Mesendoderm (in vitro differentiated cells): Measurements from ENCODE around the gene TRAF3IP3.

ENCODE experiments used
- DNase-seq: peaks from one replicate; pipeline ENCODE4 v3.0.0; 2013
- H2AK5ac ChIP-seq: 2 replicates; pipeline ENCODE4 v1.6.1; 2013; ENCODE audit warnings: low read length, inconsistent platforms
- H2BK120ac ChIP-seq: 2 replicates; pipeline ENCODE4 v1.6.1; 2013; ENCODE audit warnings: low read depth, mild to moderate bottlenecking, low read length, moderate library complexity, mixed read lengths
- H2BK15ac ChIP-seq: replicated peaks from 2 replicates; pipeline ENCODE4 v1.6.1; 2013; ENCODE audit warnings: low read depth, mild to moderate bottlenecking, moderate library complexity
- H2BK5ac ChIP-seq: 2 replicates; pipeline ENCODE4 v1.6.1; 2013; ENCODE audit warnings: low read length, inconsistent platforms
- H3K18ac ChIP-seq: 2 replicates; pipeline ENCODE4 v1.6.1; 2013; ENCODE audit warnings: mild to moderate bottlenecking, low read length, mixed read lengths
- H3K23ac ChIP-seq: one replicate; pipeline ENCODE4 v1.6.1; 2013; ENCODE audit warnings: low read length
- H3K27ac ChIP-seq: 2 replicates; pipeline ENCODE4 v1.5.1; 2013; ENCODE audit warnings: low read depth, mild to moderate bottlenecking, inconsistent platforms, low read length, moderate library complexity
- H3K27me3 ChIP-seq: 2 replicates; pipeline ENCODE4 v1.6.1; 2013; ENCODE audit warnings: low read length, control low read depth, mild to moderate bottlenecking, inconsistent platforms; ENCODE audit not compliant: insufficient read depth, poor library complexity
- H3K36me3 ChIP-seq: 2 replicates; pipeline ENCODE4 v1.6.1; 2013; ENCODE audit warnings: low read length, inconsistent platforms; ENCODE audit not compliant: control insufficient read depth, insufficient read depth
- H3K4ac ChIP-seq: one replicate; pipeline ENCODE4 v1.6.1; 2013; ENCODE audit warnings: low read depth, mild to moderate bottlenecking, low read length, moderate library complexity
- H3K4me1 ChIP-seq: 2 replicates; pipeline ENCODE4 v1.6.1; 2013; ENCODE audit warnings: low read depth, low read length, inconsistent platforms; ENCODE audit not compliant: control insufficient read depth
- H3K4me2 ChIP-seq: 2 replicates; pipeline ENCODE4 v1.6.1; 2013; ENCODE audit warnings: low read length
- H3K4me3 ChIP-seq: 2 replicates; pipeline ENCODE4 v1.5.1; 2013; ENCODE audit warnings: mild to moderate bottlenecking, low read length
- H3K56ac ChIP-seq: one replicate; pipeline ENCODE4 v1.6.1; 2013; ENCODE audit warnings: low read length
- H3K79me1 ChIP-seq: 2 replicates; pipeline ENCODE4 v1.6.1; 2013; ENCODE audit warnings: low read length, inconsistent platforms
- H3K79me2 ChIP-seq: 2 replicates; pipeline ENCODE4 v1.6.1; 2013; ENCODE audit warnings: mild to moderate bottlenecking, low read length; ENCODE audit not compliant: control insufficient read depth, insufficient read depth
- H3K9ac ChIP-seq: 2 replicates; pipeline ENCODE4 v1.6.1; 2013; ENCODE audit warnings: low read length, inconsistent platforms
- H4K5ac ChIP-seq: one replicate; pipeline ENCODE4 v1.6.1; 2013; ENCODE audit warnings: low read length
- H4K8ac ChIP-seq: one replicate; pipeline ENCODE4 v1.6.1; 2013; ENCODE audit warnings: low read depth, mild to moderate bottlenecking, control low read depth, low read length, moderate library complexity
- WGBS: extraction: QIAGEN DNeasy Blood & Tissue Kit; methylation state at CpG from one replicate; pipeline ENCODE4 v1.1.7; 2013; ENCODE audit warnings: low lambda C conversion rate, missing lambda C conversion rate; ENCODE audit not compliant: insufficient coverage; ENCODE audit errors: extremely low coverage; 5-methylcytosine and 5-hydroxymethylcytosine counted together

Gene TRAF3IP3

DNA sequence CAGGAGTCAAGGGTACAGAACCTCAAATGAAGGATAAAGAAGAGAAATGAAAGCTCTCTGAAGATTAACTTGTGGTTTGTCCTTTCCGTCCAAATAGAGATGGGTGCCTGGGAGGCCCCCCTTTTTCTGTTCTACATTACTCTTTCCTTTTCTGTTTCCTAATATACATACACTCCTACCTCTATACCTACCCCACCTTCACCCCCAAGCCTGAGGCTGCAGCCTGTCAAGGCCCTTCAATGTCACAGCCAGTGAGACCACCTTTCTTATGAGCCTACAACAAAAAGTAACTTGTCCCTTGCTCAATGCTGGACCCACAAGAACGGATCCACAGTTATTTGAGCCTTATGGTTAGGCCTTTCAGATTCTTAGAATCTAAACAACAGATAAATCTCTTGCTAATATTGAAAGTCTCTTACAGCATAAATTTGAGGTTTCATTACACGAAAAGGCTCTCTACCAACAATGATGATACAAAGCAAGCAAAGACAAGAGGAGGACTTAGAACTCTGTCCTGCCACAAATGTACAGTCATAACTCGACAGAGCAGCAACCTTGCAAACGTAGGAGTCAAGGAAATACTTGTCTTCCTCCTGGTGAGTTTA lies 4.1 kb upstream of the TRAF3IP3 start:
- Histone ChIP-seq H4K5ac (no peak overlapping the region), H2AK5ac (no peak overlapping the region), H3K9ac (no peak overlapping the region), H3K79me1 (no peaks in the 10 kb centered on the region), H3K4me3 (no peak overlapping the region), H2BK15ac (no peak overlapping the region), H3K56ac (no peak overlapping the region), H3K4me2 (no peak overlapping the region), H3K27ac (no peak overlapping the region), H3K4ac (no peak overlapping the region), H3K27me3 (no peaks in the 10 kb centered on the region), H3K18ac (no peak overlapping the region), H3K4me1 (no peaks in the 10 kb centered on the region), H2BK120ac (no peak overlapping the region), H3K23ac (no peak overlapping the region), H2BK5ac (no peak overlapping the region), H3K36me3 (no peaks in the 10 kb centered on the region), H3K79me2 (no peaks in the 10 kb centered on the region), H4K8ac (no peak overlapping the region)
- no CpG with 5 or more reads among the region's 5 CpGs for WGBS
- no peak for DNase-seq

- H4K5ac ChIP-seq = no peak overlapping the region
- no peaks in the 10 kb centered on the region for H3K4me1 ChIP-seq
- no peak overlapping the region for H4K8ac ChIP-seq
- no peak overlapping the region for H3K23ac ChIP-seq
- H3K27ac ChIP-seq = no peak overlapping the region
- no peak overlapping the region for H2BK5ac ChIP-seq
- no peaks in the 10 kb centered on the region for H3K27me3 ChIP-seq
- DNase-seq = no peak
- H3K79me1 ChIP-seq = no peaks in the 10 kb centered on the region
- H3K9ac ChIP-seq = no peak overlapping the region
- no peak overlapping the region for H2AK5ac ChIP-seq
- no peak overlapping the region for H2BK15ac ChIP-seq
- no peaks in the 10 kb centered on the region for H3K79me2 ChIP-seq
- H3K18ac ChIP-seq = no peak overlapping the region
- no peak overlapping the region for H3K56ac ChIP-seq
- no peak overlapping the region for H3K4ac ChIP-seq
- no peaks in the 10 kb centered on the region for H3K36me3 ChIP-seq
- WGBS = no CpG with 5 or more reads among the region's 3 CpGs
- no peak overlapping the region for H3K4me2 ChIP-seq
- H3K4me3 ChIP-seq = no peak overlapping the region
- no peak overlapping the region for H2BK120ac ChIP-seq
Observed at GRCh38 chr1:209752890-209753289, 3.0 kb upstream of the TRAF3IP3 start.

DNA sequence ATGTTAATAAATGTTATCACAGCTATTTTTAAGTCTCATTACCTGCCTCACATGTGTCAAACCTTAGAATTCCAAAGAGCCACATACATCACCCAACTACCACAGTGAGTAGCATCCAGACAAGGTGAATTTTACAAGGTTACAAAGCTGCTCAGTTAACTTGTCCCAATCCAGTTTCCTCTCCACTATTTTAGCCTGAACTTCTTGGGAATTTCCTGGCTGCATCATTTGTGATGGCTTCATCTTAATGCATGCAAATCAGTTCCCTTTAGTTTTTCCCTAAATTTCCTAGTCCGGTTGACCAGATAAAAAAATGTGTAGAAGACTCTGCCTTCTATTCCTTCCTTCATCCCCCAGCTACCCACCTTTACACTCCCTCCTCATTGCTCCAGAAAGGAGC lies 597 bp upstream of the TRAF3IP3 start:
- no CpG with 5 or more reads among the region's 1 CpG for WGBS
- no peak overlapping the region for H3K18ac ChIP-seq

DNA sequence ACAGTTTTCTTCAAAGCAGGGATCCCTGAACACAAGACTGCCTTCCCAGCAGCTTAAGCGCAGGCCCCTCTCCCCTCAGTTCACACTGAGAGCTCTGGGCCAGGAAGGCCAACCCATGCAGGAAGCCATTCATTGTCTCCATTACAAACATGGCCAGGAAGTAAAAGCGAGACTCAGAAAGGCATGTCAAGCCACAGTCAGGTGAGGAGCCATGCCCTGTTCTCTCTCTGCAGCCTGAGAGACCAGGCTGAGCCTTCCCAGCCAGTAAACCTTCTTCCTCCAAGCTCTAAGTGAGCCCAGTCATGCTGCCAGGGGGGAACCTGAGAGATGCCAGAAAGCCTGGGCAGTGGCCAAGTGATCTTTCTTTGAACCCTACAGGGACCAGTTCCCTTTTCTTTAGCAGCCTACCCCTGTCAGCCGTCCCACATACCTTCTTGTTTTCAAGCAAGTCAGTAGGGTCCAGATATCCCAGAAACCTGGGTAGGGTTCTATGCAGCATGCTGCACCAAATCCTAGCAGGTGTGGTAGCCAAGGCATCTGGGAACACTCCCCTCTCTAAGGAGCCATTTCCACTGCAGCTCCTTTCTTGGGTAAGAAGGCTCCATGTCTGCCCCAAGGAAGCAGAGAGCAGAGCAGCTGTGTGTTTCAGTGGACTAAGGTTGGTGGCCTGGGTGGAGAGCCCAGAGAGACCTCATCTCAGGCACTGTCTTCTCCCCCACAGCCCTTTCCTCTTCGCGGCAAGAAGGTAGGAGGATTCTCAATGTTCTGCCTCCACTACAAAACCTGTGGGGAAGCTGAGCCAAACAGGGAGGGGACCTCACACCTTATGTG lies 977 bp downstream of the TRAF3IP3 start:
- H3K23ac ChIP-seq = no peak overlapping the region
- no CpG with 5 or more reads among the region's 5 CpGs for WGBS
- H3K9ac ChIP-seq = no peak overlapping the region

More for the DNA sequence above, 597 bp upstream of the TRAF3IP3 start:
- Histone ChIP-seq H4K5ac (no peak overlapping the region), H2AK5ac (no peak overlapping the region), H3K4me1 (no peaks in the 10 kb centered on the region), H3K56ac (no peak overlapping the region), H3K79me2 (no peaks in the 10 kb centered on the region), H3K9ac (no peak overlapping the region), H3K4me3 (no peak overlapping the region), H3K4ac (no peak overlapping the region), H3K27ac (no peak overlapping the region), H3K79me1 (no peaks in the 10 kb centered on the region), H3K27me3 (no peaks in the 10 kb centered on the region), H3K23ac (no peak overlapping the region), H2BK120ac (no peak overlapping the region), H4K8ac (no peak overlapping the region), H2BK5ac (no peak overlapping the region), H3K4me2 (no peak overlapping the region), H2BK15ac (no peak overlapping the region), H3K36me3 (no peaks in the 10 kb centered on the region)
- no peak for DNase-seq

GRCh38 chr1:209758400-209758799 lies 2.5 kb downstream of the TRAF3IP3 start:
- no peak overlapping the region for H2BK120ac ChIP-seq
- H3K27me3 ChIP-seq = no peaks in the 10 kb centered on the region
- no peak overlapping the region for H2BK5ac ChIP-seq
- H4K8ac ChIP-seq = no peak overlapping the region
- H3K4me1 ChIP-seq = no peaks in the 10 kb centered on the region
- H3K36me3 ChIP-seq = no peaks in the 10 kb centered on the region
- no peak for DNase-seq
- no peaks in the 10 kb centered on the region for H3K79me1 ChIP-seq
- H3K18ac ChIP-seq = no peak overlapping the region
- no peak overlapping the region for H3K4me2 ChIP-seq
- no peak overlapping the region for H2AK5ac ChIP-seq
- H3K27ac ChIP-seq = no peak overlapping the region
- H3K9ac ChIP-seq = no peak overlapping the region
- H3K56ac ChIP-seq = no peak overlapping the region
- no peaks in the 10 kb centered on the region for H3K79me2 ChIP-seq
- no peak overlapping the region for H2BK15ac ChIP-seq
- no peak overlapping the region for H3K4me3 ChIP-seq
- no peak overlapping the region for H4K5ac ChIP-seq
- WGBS = no CpG with 5 or more reads among the region's 3 CpGs
- no peak overlapping the region for H3K23ac ChIP-seq
- no peak overlapping the region for H3K4ac ChIP-seq

More for the DNA sequence above, 977 bp downstream of the TRAF3IP3 start:
- Histone ChIP-seq H2BK5ac (no peak overlapping the region), H3K36me3 (no peaks in the 10 kb centered on the region), H2BK120ac (no peak overlapping the region), H3K18ac (no peak overlapping the region), H3K4me3 (no peak overlapping the region), H3K56ac (no peak overlapping the region), H2AK5ac (no peak overlapping the region), H3K79me2 (no peaks in the 10 kb centered on the region), H4K8ac (no peak overlapping the region), H3K27me3 (no peaks in the 10 kb centered on the region), H3K79me1 (no peaks in the 10 kb centered on the region), H3K27ac (no peak overlapping the region), H4K5ac (no peak overlapping the region), H3K4ac (no peak overlapping the region), H3K4me1 (no peaks in the 10 kb centered on the region), H3K4me2 (no peak overlapping the region), H2BK15ac (no peak overlapping the region)
- DNase-seq = no peak
